Neural progenitor cell (in vitro differentiated cells): ENCODE measurements around the gene LRRC4B.

ENCODE experiments used
- EZH2 ChIP-seq: fragments of 200-600 bp; sonication (generic); IDR thresholded peaks from 2 replicates; pipeline ENCODE4 v1.6.1; 2017; ENCODE audit warnings: antibody characterized with exemption, mild to moderate bottlenecking, moderate library complexity
- TF ChIP-seq, protein P1 (sequence below): fragments of 200-600 bp; sonication (generic); IDR thresholded peaks from 2 replicates; pipeline ENCODE4 v1.5.1; 2017; ENCODE audit warnings: antibody characterized with exemption, mild to moderate bottlenecking

DNA sequence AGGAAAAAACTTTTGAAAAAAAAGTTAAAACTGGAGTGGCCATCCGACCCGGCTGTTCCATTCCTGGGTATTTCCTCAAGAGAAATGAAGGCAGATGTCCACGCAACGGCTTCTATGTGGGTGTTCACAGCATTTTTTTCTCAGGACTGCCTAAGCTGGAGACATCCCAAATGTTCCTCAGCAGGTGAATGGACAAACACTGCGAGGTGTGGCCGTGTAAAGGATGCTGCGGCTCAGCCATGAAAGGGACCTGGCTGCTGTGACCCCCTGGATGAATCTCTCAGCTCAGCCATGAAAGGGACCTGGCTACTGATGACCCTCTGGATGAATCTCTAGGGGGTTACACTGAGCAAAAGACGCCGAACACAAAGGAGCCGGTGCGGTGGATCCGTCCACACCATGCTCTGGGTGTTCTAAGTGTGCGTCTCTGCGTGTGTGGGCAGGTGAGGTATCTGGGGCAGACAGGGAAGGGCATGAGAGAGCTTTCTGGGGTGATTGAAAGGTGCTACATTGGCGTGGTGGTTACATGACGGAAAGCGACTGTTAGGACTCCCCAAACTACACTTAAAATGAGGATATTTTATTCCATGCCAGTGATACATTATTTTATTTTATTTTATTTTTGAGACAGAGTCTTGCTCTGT, 47.3 kb downstream of the LRRC4B start:
- TF ChIP-seq, protein P1, sequence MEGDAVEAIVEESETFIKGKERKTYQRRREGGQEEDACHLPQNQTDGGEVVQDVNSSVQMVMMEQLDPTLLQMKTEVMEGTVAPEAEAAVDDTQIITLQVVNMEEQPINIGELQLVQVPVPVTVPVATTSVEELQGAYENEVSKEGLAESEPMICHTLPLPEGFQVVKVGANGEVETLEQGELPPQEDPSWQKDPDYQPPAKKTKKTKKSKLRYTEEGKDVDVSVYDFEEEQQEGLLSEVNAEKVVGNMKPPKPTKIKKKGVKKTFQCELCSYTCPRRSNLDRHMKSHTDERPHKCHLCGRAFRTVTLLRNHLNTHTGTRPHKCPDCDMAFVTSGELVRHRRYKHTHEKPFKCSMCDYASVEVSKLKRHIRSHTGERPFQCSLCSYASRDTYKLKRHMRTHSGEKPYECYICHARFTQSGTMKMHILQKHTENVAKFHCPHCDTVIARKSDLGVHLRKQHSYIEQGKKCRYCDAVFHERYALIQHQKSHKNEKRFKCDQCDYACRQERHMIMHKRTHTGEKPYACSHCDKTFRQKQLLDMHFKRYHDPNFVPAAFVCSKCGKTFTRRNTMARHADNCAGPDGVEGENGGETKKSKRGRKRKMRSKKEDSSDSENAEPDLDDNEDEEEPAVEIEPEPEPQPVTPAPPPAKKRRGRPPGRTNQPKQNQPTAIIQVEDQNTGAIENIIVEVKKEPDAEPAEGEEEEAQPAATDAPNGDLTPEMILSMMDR = no peak
- TF ChIP-seq EZH2 = no peak
